ENCODE results near the gene MED29. TPM values are rescaled to one million over a fixed set of nuclear protein-coding genes. Genes with fewer than 3 reads are reported as not detected.
A peak's percentile ranks its signal among the peaks of the same experiment; 100 is the strongest.

The MED29 gene
- total and polyA plus RNA-seq, 2 of the 13 experiments (the other 11 are each of a cell fraction or from before 2014, with no cell fraction given): 14.0 to 19.7 TPM

GRCh38 chr19:39445196-39446111 lies 54.3 kb downstream of the MED29 start, which contains the start of gene SUPT5H (continued):
- TF ChIP-seq ZNF350 (CRISPR knock-in tag; IDR thresholded peaks at IDR 0.05; ENCODE audit: borderline replicate concordance, low read depth): peak; percentile 80; the same call in 1 of the 2 replicates
- peak; percentile 61 for TF ChIP-seq FOXK1 (CRISPR knock-in tag; IDR thresholded peaks at IDR 0.05; ENCODE audit: borderline replicate concordance, low read depth)
- no peak for TF ChIP-seq ZNF569 (CRISPR knock-in tag; IDR thresholded peaks at IDR 0.05; ENCODE audit: borderline replicate concordance)
- no peak for TF ChIP-seq ARNTL (CRISPR knock-in tag; IDR thresholded peaks at IDR 0.05)
- no peak for TF ChIP-seq HNRNPH1 (optimal IDR thresholded peaks at IDR 0.05; ENCODE audit: low read depth, low read length)
- TF ChIP-seq FOXC1 (CRISPR knock-in tag; IDR thresholded peaks at IDR 0.05; ENCODE audit: borderline replicate concordance): 0 out of 2 replicates have a peak, but pooled peaks have one; percentile 13
- peak; percentile 94 for TF ChIP-seq GATAD1 (CRISPR knock-in tag; IDR thresholded peaks at IDR 0.05)
- TF ChIP-seq PRPF4 (IDR thresholded peaks at IDR 0.05; ENCODE audit: low read depth, low read length, poor library complexity, severe bottlenecking): no peak
- peak; percentile 17 for TF ChIP-seq AGO2 (optimal IDR thresholded peaks at IDR 0.05; ENCODE audit: low read depth, low read length)
- no peak for TF ChIP-seq THYN1 (CRISPR knock-in tag; IDR thresholded peaks at IDR 0.05; ENCODE audit: borderline replicate concordance, low read depth)
- TF ChIP-seq CHD2 (IDR thresholded peaks at IDR 0.05; ENCODE audit: low read depth, low read length): peak; percentile 99
- no peak for TF ChIP-seq ATF5 (CRISPR knock-in tag; IDR thresholded peaks at IDR 0.05; ENCODE audit: low read depth)
- peak; percentile 88; the same call in 1 of the 2 replicates for TF ChIP-seq MXD1 (CRISPR knock-in tag; IDR thresholded peaks at IDR 0.05)
- no peak for TF ChIP-seq SNRNP70 (IDR thresholded peaks at IDR 0.05; ENCODE audit: low read depth, low read length)
- peak; percentile 80; the same call in 1 of the 2 replicates for TF ChIP-seq MTERF4 (CRISPR knock-in tag; IDR thresholded peaks at IDR 0.05)
- TF ChIP-seq MTA1 (CRISPR knock-in tag; IDR thresholded peaks at IDR 0.05; ENCODE audit: borderline replicate concordance): peak; percentile 46; the same call in 1 of the 2 replicates
- TF ChIP-seq HDAC2 (CRISPR knock-in tag; IDR thresholded peaks at IDR 0.05): peak; percentile 82
- TF ChIP-seq HCFC1 (IDR thresholded peaks at IDR 0.05; ENCODE audit: low read depth, low read length): peak; percentile 77
- no peak for TF ChIP-seq RFXANK (CRISPR knock-in tag; IDR thresholded peaks at IDR 0.05)
- TF ChIP-seq ZBTB14 (CRISPR knock-in tag; IDR thresholded peaks at IDR 0.05): no peak
- TF ChIP-seq JUND (CRISPR knock-in tag; IDR thresholded peaks at IDR 0.05): peak; percentile 14; the same call in 1 of the 2 replicates
- no peak for TF ChIP-seq AGO1 (IDR thresholded peaks at IDR 0.05; ENCODE audit: low read depth, low read length, poor library complexity, severe bottlenecking)
- no peak for TF ChIP-seq ZNF775 (CRISPR knock-in tag; IDR thresholded peaks at IDR 0.05; ENCODE audit: borderline replicate concordance)
- TF ChIP-seq TBL1XR1 (IDR thresholded peaks at IDR 0.05; ENCODE audit: borderline replicate concordance, low read length, partially characterized antibody): no peak
- TF ChIP-seq MED13 (CRISPR knock-in tag; IDR thresholded peaks at IDR 0.05): peak; percentile 38; the same call in 1 of the 2 replicates
- TF ChIP-seq GPN1 (CRISPR knock-in tag; IDR thresholded peaks at IDR 0.05; ENCODE audit: borderline replicate concordance): no peak
- TF ChIP-seq ZMAT3 (CRISPR knock-in tag; conservative IDR thresholded peaks at IDR 0.05): peak; percentile 75; the same call in 1 of the 2 replicates

Measured in HepG2 (cell line).